HG02884 (cell line): ENCODE data around the gene KDM3B.
A peak's percentile ranks its signal among the peaks of the same experiment; 100 is the strongest.
"Not testable (repeated sequence)": the region's sequence is repeated elsewhere in the genome, so short reads cannot be mapped to it uniquely, and the experiment has no call there.

ENCODE experiments used
- ATAC-seq: cut with Tn5 transposase; IDR thresholded peaks from one replicate; pipeline ENCODE4 v1.9.1; 2021; ENCODE audit warnings: mild to moderate bottlenecking, moderate library complexity; ENCODE audit not compliant: unreplicated experiment

KDM3B gene

GRCh38 chr5:138352071-138352721, at the start of gene KDM3B:
Gene KDM3B (plus strand): TSS chr5:138352685. CDS start chr5:138352796, 111 bp downstream.
- peak; percentile 65 for ATAC-seq

- no peak for ATAC-seq
These were observed 49.1 kb upstream of the KDM3B start for GRCh38 chr5:138303372-138303771.

DNA sequence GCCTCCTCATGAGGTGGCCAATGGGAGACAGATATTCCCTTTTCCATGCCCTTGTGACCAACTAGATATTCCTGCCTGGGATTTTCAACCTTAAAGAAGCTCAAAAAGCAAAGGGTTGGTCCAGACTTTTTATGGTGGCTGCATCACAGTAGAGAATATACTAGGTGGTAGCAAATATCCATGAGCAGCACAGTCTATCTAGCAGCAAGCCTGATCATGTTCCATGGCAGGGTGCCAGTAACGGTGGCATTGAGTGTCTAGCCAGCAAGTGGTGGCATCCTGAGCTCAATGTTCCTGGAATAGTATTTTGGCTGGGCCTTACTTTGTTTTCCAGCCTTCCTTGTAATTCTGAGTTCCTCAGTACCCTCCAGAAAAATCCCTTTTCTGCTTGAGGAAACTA, 46.7 kb upstream of the KDM3B start:
- no peak for ATAC-seq

- no peak for ATAC-seq
These were observed 36.7 kb upstream of the KDM3B start for GRCh38 chr5:138315751-138316278.

- no peak for ATAC-seq
These were observed 36.1 kb upstream of the KDM3B start for GRCh38 chr5:138316355-138316754.

- not testable (repeated sequence) for ATAC-seq
These were observed 34.3 kb upstream of the KDM3B start for GRCh38 chr5:138318211-138318610.

DNA sequence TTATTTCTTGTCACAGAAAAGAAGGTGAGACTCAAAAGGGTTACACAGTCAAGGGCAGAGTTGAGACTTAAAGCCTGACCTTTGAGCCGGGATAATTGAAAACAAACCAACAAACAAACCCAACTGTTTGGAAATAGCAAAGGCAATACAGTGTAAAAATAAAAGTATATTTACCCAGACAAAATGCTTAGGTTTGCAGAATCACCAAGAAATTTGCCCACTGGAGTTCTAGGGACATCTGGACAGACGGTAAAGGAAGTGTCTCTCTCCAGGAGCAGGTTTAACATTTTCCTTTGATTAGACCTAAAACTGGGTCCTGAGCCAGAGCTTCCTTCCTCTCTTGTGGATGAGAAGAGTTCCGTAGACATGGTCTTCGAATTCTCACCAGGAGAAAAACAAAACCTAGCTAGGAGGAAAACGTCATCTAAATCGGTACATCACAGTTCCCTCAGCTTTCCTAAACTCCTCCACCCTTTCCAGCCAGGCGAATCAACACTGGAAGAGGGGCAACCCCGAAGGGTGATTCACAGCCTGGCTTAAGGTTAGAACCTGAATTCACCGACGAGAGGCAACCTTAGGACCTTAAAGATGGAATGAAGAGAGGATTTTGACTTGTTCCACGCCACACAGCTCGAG, 21.6 kb upstream of the KDM3B start:
- ATAC-seq = no peak

DNA sequence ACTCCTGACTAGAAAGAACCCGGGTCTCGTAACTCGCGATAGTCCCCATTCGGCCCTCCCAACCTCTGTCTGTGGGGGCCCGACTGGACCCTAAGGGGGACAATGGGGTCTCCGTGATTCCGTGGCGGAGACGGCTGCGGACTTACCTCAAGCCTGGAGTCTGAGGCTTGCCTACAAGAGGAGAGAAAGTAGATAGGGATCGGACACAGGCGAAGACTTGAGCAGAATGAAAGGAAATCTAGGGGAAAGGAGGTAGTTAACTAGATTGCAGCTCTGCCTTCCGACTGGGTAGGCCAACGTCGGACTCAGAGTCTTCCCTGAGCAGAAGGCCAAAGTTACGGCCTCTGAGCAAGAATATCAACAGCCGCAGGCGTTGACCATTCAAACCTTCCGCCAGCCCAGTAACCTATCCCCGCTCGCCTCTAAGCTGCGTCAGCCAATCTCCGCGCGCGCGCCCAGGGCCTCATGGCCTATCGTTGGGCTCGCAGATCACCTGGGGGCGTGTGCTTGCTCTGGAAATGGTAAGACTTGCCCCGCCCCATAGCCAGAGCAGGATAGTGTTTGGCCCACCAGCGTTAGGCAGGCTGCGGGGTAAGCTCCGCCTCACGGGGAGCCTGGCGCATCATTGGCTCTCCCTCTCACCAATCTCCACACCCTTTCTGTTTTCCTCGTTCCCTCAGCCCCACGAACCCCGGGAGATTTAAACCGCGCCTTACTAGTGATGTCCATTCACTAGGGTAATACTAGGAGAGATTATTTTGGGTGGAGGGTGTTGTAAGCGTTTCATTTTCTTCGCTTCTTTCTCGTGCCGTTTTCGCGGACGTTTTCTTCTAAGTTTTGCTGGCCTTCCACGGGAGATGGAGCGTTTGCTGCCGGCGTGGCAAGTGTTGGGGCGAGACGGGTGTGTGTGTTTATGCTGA, 20.8 kb upstream of the KDM3B start, which contains the start of gene CDC25C:
Gene CDC25C, minus strand, starts transcription at position 356 of the 920 bp plus-strand sequence. CDS start 624 bp downstream, outside the sequence.
- peak; percentile 100 for ATAC-seq

GRCh38 chr5:138334867-138335447, 17.5 kb upstream of the KDM3B start:
- ATAC-seq = no peak

DNA sequence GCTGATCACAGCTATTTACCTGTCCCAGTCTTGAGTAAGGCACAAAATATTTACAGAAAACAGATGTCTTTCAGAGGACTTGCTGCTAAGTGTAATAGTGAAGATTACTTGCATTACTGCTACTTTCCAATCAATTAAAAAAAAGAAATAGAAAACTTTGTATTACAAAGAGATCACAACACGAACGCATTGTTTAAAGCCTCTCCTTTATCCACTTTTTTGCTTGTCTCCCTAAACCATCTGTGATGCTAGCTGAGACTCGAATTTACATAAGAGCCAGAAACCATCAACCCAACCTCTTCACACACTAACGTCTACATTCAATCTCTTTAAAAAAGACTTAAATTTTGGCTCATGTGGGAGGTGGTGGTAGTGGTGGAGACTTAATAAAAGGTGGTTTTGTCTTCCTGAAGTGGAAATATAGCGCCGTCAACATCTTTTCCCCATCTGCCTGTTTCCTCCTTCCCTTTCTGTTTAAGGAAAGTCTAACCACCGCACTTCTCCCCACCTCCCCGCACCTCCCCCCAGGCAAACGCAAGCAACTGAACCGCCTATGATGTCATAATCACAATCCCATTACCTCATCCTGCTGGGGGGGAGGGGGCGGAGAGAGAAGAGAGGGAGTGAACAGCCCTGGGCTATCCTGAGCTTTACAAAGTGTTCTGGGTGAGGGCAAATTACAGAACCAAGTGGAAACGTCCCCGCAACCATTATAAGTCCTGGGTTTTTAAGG, 15.4 kb upstream of the KDM3B start:
- peak; percentile 7 for ATAC-seq

DNA sequence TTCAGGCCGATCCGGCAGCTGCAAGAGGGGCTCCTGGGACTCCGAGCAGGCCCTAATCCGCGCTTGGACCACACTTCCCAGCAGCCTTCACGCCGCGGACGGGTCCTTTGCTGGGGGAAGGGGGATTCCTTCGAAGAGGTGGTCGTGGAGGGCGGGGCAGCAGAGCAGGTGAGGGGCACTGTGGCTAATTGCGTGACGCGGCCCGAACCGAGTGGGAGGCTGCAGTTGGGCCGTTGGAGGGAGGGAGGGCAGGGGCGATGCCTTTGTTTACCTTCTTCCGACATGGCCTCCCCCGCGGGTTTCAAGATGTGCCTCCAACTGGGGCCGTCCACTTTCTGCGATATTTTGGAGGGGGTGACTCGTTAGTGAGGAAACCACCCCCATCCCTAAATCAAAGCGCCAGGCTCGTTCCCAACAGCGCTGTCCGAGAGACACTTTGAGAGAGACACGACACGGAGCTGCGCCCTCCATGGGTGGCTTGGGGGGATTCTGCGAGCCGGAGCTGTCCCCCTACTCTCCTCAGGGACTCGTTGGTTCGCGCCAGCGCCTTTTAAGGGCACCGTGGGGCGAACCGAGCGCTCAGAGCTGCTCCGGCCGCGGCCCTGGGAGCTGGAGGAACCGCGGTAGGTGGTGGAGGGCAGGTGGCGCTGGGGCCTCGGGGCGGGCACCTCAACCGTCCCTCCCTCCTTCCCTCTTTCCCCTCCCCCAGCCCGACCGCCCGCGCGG, 14.6 kb upstream of the KDM3B start, which contains the start of gene FAM53C:
Gene FAM53C, plus strand, starts transcription at position 582 of the 726 bp plus-strand sequence. CDS start 3,070 bp downstream, outside the sequence.
- peak; percentile 74 for ATAC-seq

DNA sequence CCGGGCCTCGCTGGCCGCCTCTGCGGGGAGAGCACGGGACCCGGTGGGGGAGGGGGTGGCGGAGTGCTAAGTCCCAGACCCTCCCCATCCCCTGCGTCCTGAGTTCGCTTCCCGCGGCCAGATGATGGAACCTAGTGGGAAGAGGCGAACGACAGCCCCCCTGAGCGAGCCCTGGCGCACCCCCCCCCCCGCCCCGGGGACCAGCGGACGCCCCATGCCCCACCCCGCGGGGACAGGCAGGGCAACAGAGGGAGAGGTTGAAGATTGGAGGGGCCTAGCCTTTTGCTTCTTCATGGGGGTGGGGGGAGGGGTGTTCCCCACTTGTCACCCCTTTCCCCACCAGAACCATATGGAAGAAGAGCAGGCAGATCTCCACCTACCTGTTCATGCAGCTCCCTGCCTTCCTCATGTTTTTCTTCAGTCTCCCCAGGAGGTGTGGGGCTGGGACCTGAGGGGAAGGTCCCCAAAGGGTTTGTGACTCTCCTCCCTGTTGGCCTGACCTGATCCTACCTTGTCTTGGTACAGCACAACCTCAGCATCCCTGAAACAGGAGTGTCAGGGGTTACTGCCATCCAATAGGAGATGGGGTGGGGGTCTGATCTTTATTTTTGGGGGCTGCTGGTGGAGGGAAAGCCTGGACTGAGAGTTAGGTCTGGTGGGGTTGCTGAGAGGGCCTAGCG, 13.9 kb upstream of the KDM3B start:
- ATAC-seq = no peak

DNA sequence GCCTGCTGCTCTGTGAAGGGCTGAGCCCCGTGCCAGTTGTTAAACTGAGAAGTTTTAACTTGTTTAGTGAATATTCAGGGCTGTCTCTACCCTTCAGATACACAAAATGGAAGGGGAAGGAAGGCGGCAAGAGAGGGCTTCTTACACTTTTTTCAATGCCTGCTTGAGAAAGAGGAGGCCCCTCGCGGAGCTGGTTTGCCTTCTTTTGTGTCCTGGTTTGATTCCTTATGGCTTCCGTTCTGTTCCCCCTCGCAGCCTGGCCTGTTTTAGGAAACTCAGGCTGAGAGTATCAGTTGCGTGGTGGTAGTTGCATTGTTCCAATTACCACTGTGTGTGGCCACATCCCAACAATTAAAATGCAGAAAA, 13.4 kb upstream of the KDM3B start:
- no peak for ATAC-seq

GRCh38 chr5:138339464-138339863, 13.0 kb upstream of the KDM3B start:
- no peak for ATAC-seq

- no peak for ATAC-seq
These were observed 12.5 kb upstream of the KDM3B start for GRCh38 chr5:138340008-138340407.

GRCh38 chr5:138344887-138345622, 7.4 kb upstream of the KDM3B start:
- no peak for ATAC-seq

- ATAC-seq = no peak
These were observed 5.6 kb upstream of the KDM3B start for GRCh38 chr5:138346889-138347288.
